ENCODE data around the gene AGER. TPM values are rescaled to one million over a fixed set of nuclear protein-coding genes. Genes with fewer than 3 reads are reported as not detected.

AGER gene
- total and polyA plus RNA-seq, 9 of the 15 experiments (the other 6 are each of a cell fraction or from before 2014, with no cell fraction given): 1.2 to 11.5 (median 4.1) TPM

GRCh38 chr6:32176476-32177182, 7.4 kb downstream of the AGER start (continued):
- no peak for TF ChIP-seq ELK1 (CRISPR knock-in tag; IDR thresholded peaks at IDR 0.05)
- no peak for TF ChIP-seq ZNF134 (CRISPR knock-in tag; conservative IDR thresholded peaks at IDR 0.05)
- TF ChIP-seq TEAD1 (CRISPR knock-in tag; IDR thresholded peaks at IDR 0.05): no peak; a peak in 1 of 4 replicates
- TF ChIP-seq SREBF2 (CRISPR knock-in tag; IDR thresholded peaks at IDR 0.05): no peak
- TF ChIP-seq MTA3 (IDR thresholded peaks at IDR 0.05; ENCODE audit: borderline replicate concordance): no peak
- no peak for TF ChIP-seq JUN (IDR thresholded peaks at IDR 0.05; ENCODE audit: borderline replicate concordance, low read depth, low read length)
- no peak for TF ChIP-seq JUN (CRISPR knock-in tag; IDR thresholded peaks at IDR 0.05; ENCODE audit: borderline replicate concordance)
- TF ChIP-seq FOXA1 (IDR thresholded peaks at IDR 0.05; ENCODE audit: borderline replicate concordance): no peak
- TF ChIP-seq DNMT1 (IDR thresholded peaks at IDR 0.05): no peak
- no peak for TF ChIP-seq HCFC1 (IDR thresholded peaks at IDR 0.05; ENCODE audit: low read depth, low read length)
- TF ChIP-seq MTA2 (IDR thresholded peaks at IDR 0.05; ENCODE audit: low read depth): peak; percentile 34
- no peak for TF ChIP-seq TCF3 (CRISPR knock-in tag; IDR thresholded peaks at IDR 0.05)
- no peak for TF ChIP-seq SIN3A (IDR thresholded peaks at IDR 0.05; ENCODE audit: borderline replicate concordance in 2 of 2, control insufficient read depth in 1 of 2, low read depth in 2 of 2, low read length in 2 of 2)
- no peak for TF ChIP-seq TARDBP (IDR thresholded peaks at IDR 0.05)
- no peak for TF ChIP-seq GTF3C2 (IDR thresholded peaks at IDR 0.05; ENCODE audit: borderline replicate concordance, extremely low read depth, insufficient read length)
- TF ChIP-seq FOXP1 (CRISPR knock-in tag; IDR thresholded peaks at IDR 0.05): no peak
- TF ChIP-seq CCAR2 (IDR thresholded peaks at IDR 0.05; ENCODE audit: low read depth, low read length): no peak
- no peak for TF ChIP-seq PREB (CRISPR knock-in tag; IDR thresholded peaks at IDR 0.05)
- no peak for TF ChIP-seq SMC3 (conservative IDR thresholded peaks at IDR 0.05; ENCODE audit: insufficient read depth, low read depth, low read length)
- TF ChIP-seq ZNF174 (CRISPR knock-in tag; IDR thresholded peaks at IDR 0.05): no peak
